Smooth muscle cell (in vitro differentiated cells): ENCODE data around the gene HIPK1. TPM values are rescaled to one million over a fixed set of nuclear protein-coding genes. Genes with fewer than 3 reads are reported as not detected.

Experiments used
- DNase-seq: peaks from one replicate; lab custom pipeline; 2025; ENCODE audit not compliant: unreplicated experiment; lab: John Stamatoyannopoulos, UW
- H2AFZ ChIP-seq: fragments of 200-600 bp; sonication (generic); 2 replicates; pipeline ENCODE4 v1.6.0; 2016; ENCODE audit warnings: antibody characterized with exemption, low read depth, mild to moderate bottlenecking
- H3F3A ChIP-seq: fragments of 200-600 bp; sonication (generic); 2 replicates; pipeline ENCODE4 v1.6.0; 2017; ENCODE audit warnings: antibody characterized with exemption, low read depth
- H3K27ac ChIP-seq: fragments of 200-600 bp; sonication (generic); 2 replicates; pipeline ENCODE4 v1.5.1; 2016; ENCODE audit warnings: low read depth, mild to moderate bottlenecking
- H3K27me3 ChIP-seq: fragments of 200-600 bp; sonication (generic); 2 replicates; pipeline ENCODE4 v1.6.1; 2016; ENCODE audit warnings: low read depth, mild to moderate bottlenecking
- H3K36me3 ChIP-seq: fragments of 200-600 bp; sonication (generic); 2 replicates; pipeline ENCODE4 v1.5.1; 2016; ENCODE audit warnings: low read depth
- H3K4me1 ChIP-seq: fragments of 200-600 bp; sonication (generic); 2 replicates; pipeline ENCODE4 v1.5.1; 2016; ENCODE audit warnings: low read depth
- H3K4me2 ChIP-seq: fragments of 200-600 bp; sonication (generic); 2 replicates; pipeline ENCODE4 v1.6.0; 2016; ENCODE audit warnings: mild to moderate bottlenecking
- H3K4me3 ChIP-seq: fragments of 200-600 bp; sonication (generic); 2 replicates; pipeline ENCODE4 v1.5.1; 2016; ENCODE audit warnings: mild to moderate bottlenecking
- H3K79me2 ChIP-seq: fragments of 200-600 bp; sonication (generic); 2 replicates; pipeline ENCODE4 v1.6.0; 2016; ENCODE audit warnings: low read depth, mild to moderate bottlenecking
- H3K9ac ChIP-seq: fragments of 200-600 bp; sonication (generic); 2 replicates; pipeline ENCODE4 v1.6.0; 2016; ENCODE audit warnings: low read depth
- H3K9me3 ChIP-seq: fragments of 200-600 bp; sonication (generic); replicated peaks from 2 replicates; pipeline ENCODE4 v1.5.1; 2016; ENCODE audit warnings: low read depth
- H4K20me1 ChIP-seq: fragments of 200-600 bp; sonication (generic); 2 replicates; pipeline ENCODE4 v1.6.0; 2016; ENCODE audit warnings: low read depth
- CTCF ChIP-seq: fragments of 200-600 bp; sonication (generic); IDR thresholded peaks from 2 replicates; pipeline ENCODE4 v1.5.1; 2017; ENCODE audit warnings: borderline replicate concordance, mild to moderate bottlenecking, antibody characterized with exemption; ENCODE audit not compliant: insufficient read depth, poor library complexity, severe bottlenecking
- WGBS: methylation state at CpG from one replicate; pipeline ENCODE4 v1.1.7; 2016; ENCODE audit warnings: low lambda C conversion rate; 5-methylcytosine and 5-hydroxymethylcytosine counted together
- polyA plus RNA-seq: library from polyadenylated mRNA; unstranded; fragments of >200 nt; fragmentation: Nextera tagmentation; extraction: Ambion mirVana; gene quantifications from 2 replicates; pipeline ENCODE4 v1.2.1, GENCODE V29; 2016
- total RNA-seq: library from RNA; depleted of rRNA; stranded (reverse); fragments of >200 nt; gene quantifications from 2 replicates; pipeline ENCODE4 v1.2.3, GENCODE V29; 2014

HIPK1 gene
- total and polyA plus RNA-seq, 2 experiments from 2014 or later: 12.0 to 34.2 TPM

- Histone ChIP-seq H3K9me3 (no peaks in the 10 kb centered on the region), H3K27me3 (no peaks in the 10 kb centered on the region), H3K4me1 (peaks cover 16% of the 10 kb centered on the region), H3K4me2 (no peak overlapping the region), H4K20me1 (no peaks in the 10 kb centered on the region), H3K4me3 (no peak overlapping the region), H3K27ac (no peak overlapping the region), H2AFZ (no peak overlapping the region), H3K36me3 (no peaks in the 10 kb centered on the region), H3K79me2 (no peaks in the 10 kb centered on the region), H3K9ac (no peak overlapping the region), H3F3A (peaks cover 14% of the 10 kb centered on the region)
- TF ChIP-seq CTCF: no peak
- no peak for DNase-seq
- WGBS: 70% methylated on average over 6 of the region's 6 CpGs
These were observed 94.3 kb downstream of the HIPK1 start for GRCh38 chr1:114023377-114023776.

- Histone ChIP-seq H3K9ac (no peak overlapping the region), H3K4me3 (no peak overlapping the region), H4K20me1 (no peaks in the 10 kb centered on the region), H3K4me2 (peak overlapping the region; percentile 55), H3K9me3 (no peaks in the 10 kb centered on the region), H3K27me3 (no peaks in the 10 kb centered on the region), H3K27ac (peak overlapping the region; percentile 23), H3K79me2 (no peaks in the 10 kb centered on the region), H2AFZ (no peak overlapping the region), H3F3A (peaks cover 14% of the 10 kb centered on the region), H3K4me1 (peaks cover 16% of the 10 kb centered on the region), H3K36me3 (no peaks in the 10 kb centered on the region)
- DNase-seq: no peak
- no peak for TF ChIP-seq CTCF
- 33% methylated on average over 6 of the region's 6 CpGs for WGBS
These were observed 94.9 kb downstream of the HIPK1 start for GRCh38 chr1:114024049-114024448.

GRCh38 chr1:114025609-114026401 lies 96.7 kb downstream of the HIPK1 start:
- peak overlapping the region; percentile 12 for H3K4me2 ChIP-seq
- no peaks in the 10 kb centered on the region for H3K9me3 ChIP-seq
- H2AFZ ChIP-seq: no peak overlapping the region
- no peaks in the 10 kb centered on the region for H3K27me3 ChIP-seq
- no peaks in the 10 kb centered on the region for H3K79me2 ChIP-seq
- no peaks in the 10 kb centered on the region for H3K36me3 ChIP-seq
- H3K9ac ChIP-seq: no peak overlapping the region
- no peak overlapping the region for H3K27ac ChIP-seq
- WGBS: 72% methylated on average over 5 of the region's 5 CpGs
- H3K4me1 ChIP-seq: peaks cover 16% of the 10 kb centered on the region
- H3K4me3 ChIP-seq: no peak overlapping the region
- DNase-seq: no peak
- TF ChIP-seq CTCF: no peak
- peaks cover 12% of the 10 kb centered on the region for H3F3A ChIP-seq
- no peaks in the 10 kb centered on the region for H4K20me1 ChIP-seq

- no peaks in the 10 kb centered on the region for H4K20me1 ChIP-seq
- H3K79me2 ChIP-seq: no peaks in the 10 kb centered on the region
- no peak overlapping the region for H2AFZ ChIP-seq
- WGBS: 65% methylated on average over 6 of the region's 6 CpGs
- H3F3A ChIP-seq: peaks cover 8% of the 10 kb centered on the region
- H3K4me2 ChIP-seq: no peak overlapping the region
- no peaks in the 10 kb centered on the region for H3K9me3 ChIP-seq
- no peak for TF ChIP-seq CTCF
- H3K27me3 ChIP-seq: no peaks in the 10 kb centered on the region
- H3K4me3 ChIP-seq: no peak overlapping the region
- no peak overlapping the region for H3K9ac ChIP-seq
- H3K4me1 ChIP-seq: peaks cover 15% of the 10 kb centered on the region
- H3K36me3 ChIP-seq: no peaks in the 10 kb centered on the region
- DNase-seq: no peak
- H3K27ac ChIP-seq: no peak overlapping the region
These were observed 97.7 kb downstream of the HIPK1 start for GRCh38 chr1:114026797-114027196.
